ENCODE measurements around the gene GHRL. TPM values are rescaled to one million over a fixed set of nuclear protein-coding genes. Genes with fewer than 3 reads are reported as not detected.

The GHRL gene
- total and polyA plus RNA-seq, 9 donors = 0.39 to 3.7 (median 0.76) TPM

- Histone ChIP-seq H3K9me3 (replicated peaks; ENCODE audit: control insufficient read depth, low read depth, low read length) (no peaks in the 10 kb centered on the region), H3K36me3 (ENCODE audit: control insufficient read depth, insufficient read depth, low read length) (peaks cover 24% of the 10 kb centered on the region), H3K4me1 (ENCODE audit: control insufficient read depth, insufficient read depth, low read length) (peaks cover 20% of the 10 kb centered on the region), H3K4me3 (ENCODE audit: low read length) (peak overlapping the region; percentile 86), H3K27ac (ENCODE audit: low read length) (peak overlapping the region; percentile 79), H3K27me3 (ENCODE audit: control insufficient read depth, insufficient read depth, low read length) (no peaks in the 10 kb centered on the region)
- 0% methylated on average over 25 of the region's 32 CpGs for WGBS (ENCODE audit: insufficient coverage)
- peak; percentile 33 for DNase-seq
Observed at GRCh38 chr3:10248984-10249748, 43.6 kb downstream of the GHRL start.

DNA sequence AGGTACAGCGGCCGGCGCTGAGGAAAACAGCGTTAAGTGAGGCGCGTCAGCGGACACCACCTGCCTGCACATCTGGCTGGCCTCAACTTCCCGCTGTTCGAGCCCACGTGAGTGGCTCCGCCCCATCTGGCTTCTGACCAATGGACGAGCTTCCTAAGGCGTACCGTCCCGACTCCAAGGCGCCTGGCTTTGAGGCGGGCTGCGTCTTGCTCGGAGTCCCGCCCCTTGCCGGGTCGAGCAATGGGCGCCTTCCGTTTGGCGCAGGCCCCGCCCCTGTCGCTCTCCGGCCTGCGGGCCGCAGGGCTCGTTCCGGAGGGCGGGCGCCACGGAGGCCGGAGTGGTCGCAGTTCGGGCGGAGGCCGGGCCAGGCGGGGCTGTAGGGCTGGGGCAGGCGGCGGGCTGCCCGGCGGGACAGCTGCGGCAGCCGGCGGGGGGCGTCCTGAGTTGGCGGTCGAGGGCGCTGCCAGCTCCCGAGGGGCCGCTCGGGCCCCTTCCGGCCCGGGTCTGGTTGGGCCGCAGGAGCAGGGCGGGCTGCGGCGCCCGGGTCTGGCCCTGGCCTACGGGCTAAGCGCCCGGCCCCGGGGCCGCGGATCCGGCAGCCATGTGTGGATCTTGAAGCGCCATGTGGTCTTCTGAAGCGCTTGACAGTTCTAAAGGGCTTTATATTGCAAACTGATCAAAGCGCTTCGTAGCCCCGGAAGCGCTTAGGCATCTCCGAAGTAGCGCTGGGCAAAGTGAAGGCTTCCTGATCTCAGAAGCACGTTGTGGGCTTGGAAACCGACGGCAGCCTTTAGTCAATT, 44.4 kb downstream of the GHRL start, which contains the start of gene TATDN2:
TATDN2 (plus strand) TSS at position 276 of the 800 bp plus-strand sequence. CDS start 742 bp downstream, outside the sequence.
- H3K36me3 ChIP-seq (ENCODE audit: control insufficient read depth, insufficient read depth, low read length) = peaks cover 16% of the 10 kb centered on the region
- peak within 1 kb of the TSS; percentile 79 for H3K27ac ChIP-seq (ENCODE audit: low read length)
- peak within 1 kb of the TSS; percentile 86 for H3K4me3 ChIP-seq (ENCODE audit: low read length)
- under 1% methylated on average over 80 of the region's 80 CpGs for WGBS (ENCODE audit: insufficient coverage)
- no peaks in the 10 kb centered on the region for H3K9me3 ChIP-seq (replicated peaks; ENCODE audit: control insufficient read depth, low read depth, low read length)
- no peaks in the 10 kb centered on the region for H3K27me3 ChIP-seq (ENCODE audit: control insufficient read depth, insufficient read depth, low read length)
- peaks cover 20% of the 10 kb centered on the region for H3K4me1 ChIP-seq (ENCODE audit: control insufficient read depth, insufficient read depth, low read length)
- DNase-seq = peak; percentile 99

DNA sequence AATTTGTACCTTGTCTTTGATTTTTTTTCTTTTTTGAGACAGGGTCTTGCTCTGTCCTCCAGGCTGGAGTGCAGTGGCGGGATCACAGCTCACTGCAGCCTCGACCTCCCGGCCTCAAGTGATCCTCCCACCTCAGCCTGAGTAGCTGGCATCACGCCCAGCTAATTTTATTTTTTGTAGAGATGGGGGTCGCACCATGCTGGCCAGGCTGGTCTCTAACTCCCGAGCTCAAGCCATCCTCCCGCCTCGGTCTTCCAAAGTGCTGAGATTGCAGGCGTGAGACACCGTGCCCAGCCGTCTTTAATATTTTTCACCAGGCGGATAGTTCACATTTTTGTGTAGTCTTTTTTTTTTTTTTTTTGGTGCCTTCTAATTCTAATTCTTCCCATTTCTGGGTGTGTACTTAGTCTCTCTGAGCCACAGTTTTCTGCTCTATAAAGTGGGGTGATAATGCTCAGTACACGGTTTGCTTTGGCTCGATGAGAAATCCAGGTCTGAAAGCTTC, 45.0 kb downstream of the GHRL start:
- peaks cover 20% of the 10 kb centered on the region for H3K4me1 ChIP-seq (ENCODE audit: control insufficient read depth, insufficient read depth, low read length)
- 20% methylated on average over 3 of the region's 14 CpGs for WGBS (ENCODE audit: insufficient coverage)

GRCh38 chr3:10245081-10245712, 47.5 kb downstream of the GHRL start:
- peaks cover 2% of the 10 kb centered on the region for H3K36me3 ChIP-seq (ENCODE audit: control insufficient read depth, insufficient read depth, low read length)
- WGBS (ENCODE audit: insufficient coverage) = 90% methylated on average over 3 of the region's 6 CpGs
- no peaks in the 10 kb centered on the region for H3K27me3 ChIP-seq (ENCODE audit: control insufficient read depth, insufficient read depth, low read length)
- no peak overlapping the region for H3K27ac ChIP-seq (ENCODE audit: low read length)
- DNase-seq = no peak
- peaks cover 13% of the 10 kb centered on the region for H3K4me1 ChIP-seq (ENCODE audit: control insufficient read depth, insufficient read depth, low read length)
- H3K4me3 ChIP-seq (ENCODE audit: low read length) = no peak overlapping the region
- H3K9me3 ChIP-seq (replicated peaks; ENCODE audit: control insufficient read depth, low read depth, low read length) = no peaks in the 10 kb centered on the region

More for the DNA sequence above, 45.0 kb downstream of the GHRL start:
- Histone ChIP-seq H3K9me3 (replicated peaks; ENCODE audit: control insufficient read depth, low read depth, low read length) (no peaks in the 10 kb centered on the region), H3K4me3 (ENCODE audit: low read length) (peak overlapping the region; percentile 86), H3K27me3 (ENCODE audit: control insufficient read depth, insufficient read depth, low read length) (no peaks in the 10 kb centered on the region), H3K36me3 (ENCODE audit: control insufficient read depth, insufficient read depth, low read length) (peaks cover 12% of the 10 kb centered on the region), H3K27ac (ENCODE audit: low read length) (peak overlapping the region; percentile 36)
- DNase-seq = no peak

DNA sequence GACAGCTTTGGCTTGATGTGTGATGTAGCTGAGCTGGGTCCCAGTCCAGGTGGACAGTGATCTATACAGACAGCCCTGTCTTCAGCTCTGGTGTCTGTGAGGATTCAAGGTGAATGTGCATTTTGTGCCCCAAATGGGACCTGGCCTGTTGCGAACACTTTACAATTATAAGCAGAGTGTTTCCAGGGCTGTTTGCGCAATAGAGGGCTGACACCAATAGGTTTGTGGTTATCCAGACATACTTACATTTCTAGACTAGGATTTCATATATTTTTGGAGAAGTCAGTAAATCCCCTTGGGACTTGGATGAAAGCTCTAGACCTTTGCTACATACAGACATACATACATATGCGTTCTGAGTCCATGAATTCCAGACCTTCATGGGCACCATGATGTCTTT, 48.7 kb downstream of the GHRL start:
- no peaks in the 10 kb centered on the region for H3K27me3 ChIP-seq (ENCODE audit: control insufficient read depth, insufficient read depth, low read length)
- no CpG with 5 or more reads among the region's 3 CpGs for WGBS (ENCODE audit: insufficient coverage)
- no peak overlapping the region for H3K27ac ChIP-seq (ENCODE audit: low read length)
- H3K4me3 ChIP-seq (ENCODE audit: low read length) = no peak overlapping the region
- no peaks in the 10 kb centered on the region for H3K9me3 ChIP-seq (replicated peaks; ENCODE audit: control insufficient read depth, low read depth, low read length)
- peaks cover 5% of the 10 kb centered on the region for H3K4me1 ChIP-seq (ENCODE audit: control insufficient read depth, insufficient read depth, low read length)
- no peaks in the 10 kb centered on the region for H3K36me3 ChIP-seq (ENCODE audit: control insufficient read depth, insufficient read depth, low read length)
- no peak for DNase-seq

DNA sequence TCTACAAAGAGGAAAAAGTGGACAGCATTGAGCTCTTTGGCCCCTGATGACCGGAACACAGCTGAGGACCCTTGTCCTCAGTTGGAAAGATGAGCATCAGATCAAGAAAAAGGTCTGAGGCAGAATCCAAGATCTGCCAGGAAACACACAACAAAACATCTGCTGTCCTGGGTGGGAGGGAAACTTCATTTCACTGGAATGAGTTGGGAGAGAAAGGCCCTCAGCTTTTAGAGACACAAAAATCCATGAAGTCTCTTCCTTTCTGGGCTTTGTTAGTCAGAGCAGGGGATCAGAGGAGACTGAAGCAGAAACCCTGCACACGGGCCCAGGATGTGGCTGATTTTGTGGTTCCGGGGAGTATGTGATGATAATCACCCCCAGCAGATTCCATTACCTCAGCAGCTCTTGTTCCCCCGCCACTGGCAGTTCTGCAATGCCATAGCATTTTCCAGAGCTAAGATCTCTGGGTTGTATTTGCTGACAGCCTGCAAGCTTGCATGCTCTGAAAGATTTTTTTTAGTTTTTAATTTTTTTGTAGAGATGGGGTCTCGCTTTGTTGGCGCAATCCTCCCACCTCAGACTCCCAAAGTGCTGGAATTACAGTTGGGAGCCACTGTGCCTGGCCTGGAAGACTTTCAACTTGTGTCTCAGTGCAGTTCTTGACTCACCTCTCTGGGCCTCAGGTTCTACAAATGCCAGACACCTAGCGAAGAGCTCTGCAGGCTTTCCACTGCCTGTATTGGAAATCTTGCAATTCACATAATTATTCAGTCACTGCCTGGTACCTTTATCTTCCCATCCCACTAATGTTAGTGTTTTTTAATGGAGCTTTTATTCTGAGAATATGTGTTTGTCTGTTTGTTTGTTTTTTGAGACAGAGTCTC, 50.3 kb downstream of the GHRL start:
- 93% methylated on average over 2 of the region's 7 CpGs for WGBS (ENCODE audit: insufficient coverage)
- Histone ChIP-seq H3K4me3 (ENCODE audit: low read length) (no peak overlapping the region), H3K36me3 (ENCODE audit: control insufficient read depth, insufficient read depth, low read length) (no peaks in the 10 kb centered on the region), H3K4me1 (ENCODE audit: control insufficient read depth, insufficient read depth, low read length) (no peaks in the 10 kb centered on the region), H3K27me3 (ENCODE audit: control insufficient read depth, insufficient read depth, low read length) (no peaks in the 10 kb centered on the region), H3K9me3 (replicated peaks; ENCODE audit: control insufficient read depth, low read depth, low read length) (no peaks in the 10 kb centered on the region), H3K27ac (ENCODE audit: low read length) (peak overlapping the region; percentile 42)
- peak; percentile 74 for DNase-seq

DNA sequence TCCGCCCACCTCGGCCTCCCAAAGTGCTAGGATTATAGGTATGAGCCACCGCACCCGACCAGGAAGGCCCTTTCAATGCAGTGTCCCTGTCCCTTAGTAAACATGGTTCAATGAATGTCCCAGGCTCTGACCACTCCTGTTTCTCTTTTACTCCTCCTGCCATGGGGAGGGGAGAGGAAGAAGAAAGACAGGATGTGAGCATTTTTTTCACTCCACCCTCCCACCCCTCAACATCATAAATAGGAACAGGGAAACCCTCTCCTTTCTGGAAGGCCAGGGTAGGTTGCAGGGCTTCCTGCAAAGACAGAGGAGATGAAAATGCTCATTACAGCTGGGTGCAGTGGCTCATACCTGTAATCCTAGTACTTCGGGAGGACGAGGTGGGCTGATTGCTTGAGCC, 51.9 kb downstream of the GHRL start:
- no peaks in the 10 kb centered on the region for H3K4me1 ChIP-seq (ENCODE audit: control insufficient read depth, insufficient read depth, low read length)
- H3K9me3 ChIP-seq (replicated peaks; ENCODE audit: control insufficient read depth, low read depth, low read length) = no peaks in the 10 kb centered on the region
- H3K4me3 ChIP-seq (ENCODE audit: low read length) = no peak overlapping the region
- H3K27me3 ChIP-seq (ENCODE audit: control insufficient read depth, insufficient read depth, low read length) = no peaks in the 10 kb centered on the region
- DNase-seq = peak; percentile 55
- WGBS (ENCODE audit: insufficient coverage) = 66% methylated on average over 4 of the region's 6 CpGs
- no peak overlapping the region for H3K27ac ChIP-seq (ENCODE audit: low read length)
- H3K36me3 ChIP-seq (ENCODE audit: control insufficient read depth, insufficient read depth, low read length) = no peaks in the 10 kb centered on the region

GRCh38 chr3:10238345-10239183, 54.2 kb downstream of the GHRL start:
- no peaks in the 10 kb centered on the region for H3K9me3 ChIP-seq (replicated peaks; ENCODE audit: control insufficient read depth, low read depth, low read length)
- DNase-seq = peak; percentile 18
- H3K27ac ChIP-seq (ENCODE audit: low read length) = no peak overlapping the region
- H3K4me1 ChIP-seq (ENCODE audit: control insufficient read depth, insufficient read depth, low read length) = no peaks in the 10 kb centered on the region
- no peak overlapping the region for H3K4me3 ChIP-seq (ENCODE audit: low read length)
- 88% methylated on average over 3 of the region's 15 CpGs for WGBS (ENCODE audit: insufficient coverage)
- no peaks in the 10 kb centered on the region for H3K36me3 ChIP-seq (ENCODE audit: control insufficient read depth, insufficient read depth, low read length)
- no peaks in the 10 kb centered on the region for H3K27me3 ChIP-seq (ENCODE audit: control insufficient read depth, insufficient read depth, low read length)
